ENCODE data around the gene HOXB1.

- TF ChIP-seq, protein P1, sequence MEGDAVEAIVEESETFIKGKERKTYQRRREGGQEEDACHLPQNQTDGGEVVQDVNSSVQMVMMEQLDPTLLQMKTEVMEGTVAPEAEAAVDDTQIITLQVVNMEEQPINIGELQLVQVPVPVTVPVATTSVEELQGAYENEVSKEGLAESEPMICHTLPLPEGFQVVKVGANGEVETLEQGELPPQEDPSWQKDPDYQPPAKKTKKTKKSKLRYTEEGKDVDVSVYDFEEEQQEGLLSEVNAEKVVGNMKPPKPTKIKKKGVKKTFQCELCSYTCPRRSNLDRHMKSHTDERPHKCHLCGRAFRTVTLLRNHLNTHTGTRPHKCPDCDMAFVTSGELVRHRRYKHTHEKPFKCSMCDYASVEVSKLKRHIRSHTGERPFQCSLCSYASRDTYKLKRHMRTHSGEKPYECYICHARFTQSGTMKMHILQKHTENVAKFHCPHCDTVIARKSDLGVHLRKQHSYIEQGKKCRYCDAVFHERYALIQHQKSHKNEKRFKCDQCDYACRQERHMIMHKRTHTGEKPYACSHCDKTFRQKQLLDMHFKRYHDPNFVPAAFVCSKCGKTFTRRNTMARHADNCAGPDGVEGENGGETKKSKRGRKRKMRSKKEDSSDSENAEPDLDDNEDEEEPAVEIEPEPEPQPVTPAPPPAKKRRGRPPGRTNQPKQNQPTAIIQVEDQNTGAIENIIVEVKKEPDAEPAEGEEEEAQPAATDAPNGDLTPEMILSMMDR (conservative IDR thresholded peaks at IDR 0.05): no peak
- no peak for TF ChIP-seq EZH2 (IDR thresholded peaks at IDR 0.05; ENCODE audit: low read depth)
These were observed 45.9 kb upstream of the HOXB1 start for GRCh38 chr17:48576479-48577309.

All from PC-9 (cell line).